Posterior vena cava (tissue), 2 donors: ENCODE results near the gene ENOSF1. TPM values are rescaled to one million over a fixed set of nuclear protein-coding genes. Genes with fewer than 3 reads are reported as not detected.

ENCODE experiments used
- DNase-seq: peaks from one replicate; pipeline ENCODE4 v3.0.0-alpha.2; 2020; ENCODE audit warnings: low spot score
- intact Hi-C, 2 donors: fragments of 100-400 bp; cut with DNase I; formaldehyde crosslinking; loops; one replicate each; pipeline versions ENCODE4 v1.14.1 to v1.14.2; 2022 to 2023
- total RNA-seq, 2 donors: library from RNA; stranded (reverse); fragmentation: NEBNext Ultra II Directional; extraction: Animal tissue kit (Norgen Biotek cat#: 25700); gene quantifications; one replicate each; pipeline ENCODE4 v1.2.1, GENCODE V29; 2021
- donor health status: DM: yes; HTN: yes; CAD: no.
- donor health status: DM: yes; HTN: yes; CAD: no.

The ENOSF1 gene
- total RNA-seq, 2 donors from 2014 or later, result 38.1 to 57.7 TPM

GRCh38 chr18:655445-655844 is 57.0 kb downstream of the ENOSF1 start:
- no peak for DNase-seq
- intact Hi-C loops, result no loop called here

- DNase-seq, result no peak
- intact Hi-C loops, result no loop called here
These were observed 57.8 kb downstream of the ENOSF1 start for GRCh38 chr18:654601-655000.

DNA sequence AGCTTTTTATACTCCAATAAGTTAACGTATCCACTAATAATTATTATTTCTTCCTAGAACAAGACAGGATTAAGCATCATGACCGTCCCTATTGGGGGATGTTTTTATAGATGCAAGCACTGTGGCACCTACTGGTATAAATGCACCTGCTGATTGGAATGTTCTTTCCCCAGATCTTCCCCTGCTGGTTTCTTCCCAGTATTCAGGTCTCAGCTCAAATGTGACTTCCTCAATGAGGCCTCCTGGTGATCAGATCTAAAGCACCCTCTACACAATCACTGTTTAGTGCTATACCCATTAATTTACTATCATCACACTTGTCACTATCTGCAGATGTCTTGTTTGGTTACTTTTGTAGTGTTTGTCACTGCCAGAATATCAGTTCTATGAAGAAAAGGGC is 58.9 kb downstream of the ENOSF1 start:
- DNase-seq, result no peak
- intact Hi-C loops, result no loop called here

- intact Hi-C loops, result no loop called here
- DNase-seq, result no peak
These were observed 60.3 kb downstream of the ENOSF1 start for GRCh38 chr18:652131-652530.

DNA sequence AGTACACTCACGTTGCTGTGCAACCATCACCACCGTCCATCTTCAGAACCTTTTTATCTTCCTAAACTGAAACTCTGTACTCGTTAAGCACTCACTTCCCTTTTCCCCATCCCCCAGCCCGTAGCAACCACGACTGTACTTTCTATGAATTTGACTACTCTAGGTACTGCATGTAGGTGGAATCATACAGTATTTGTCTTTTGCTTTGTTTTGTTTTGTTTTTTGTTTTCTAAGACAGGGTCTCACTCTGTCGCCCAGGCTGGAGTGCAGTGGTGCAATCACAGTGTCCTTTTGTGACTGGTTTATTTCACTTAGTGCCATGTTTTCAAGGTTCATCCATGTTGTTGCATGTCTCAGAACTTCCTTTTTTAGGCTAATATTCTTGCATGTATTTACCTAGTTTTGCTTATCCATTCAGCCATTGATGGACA is 62.0 kb downstream of the ENOSF1 start:
- intact Hi-C loops, result no loop called here

GRCh38 chr18:649341-649740 is 63.1 kb downstream of the ENOSF1 start:
- intact Hi-C loops, result no loop called here
- DNase-seq, result no peak

More for the DNA sequence above, 62.0 kb downstream of the ENOSF1 start:
- DNase-seq, result no peak

- intact Hi-C loops, result no loop called here
- no peak for DNase-seq
These were observed 65.1 kb downstream of the ENOSF1 start for GRCh38 chr18:647304-647703.

- DNase-seq, result no peak
- intact Hi-C loops, result no loop called here
These were observed 67.9 kb downstream of the ENOSF1 start for GRCh38 chr18:644395-645004.

DNA sequence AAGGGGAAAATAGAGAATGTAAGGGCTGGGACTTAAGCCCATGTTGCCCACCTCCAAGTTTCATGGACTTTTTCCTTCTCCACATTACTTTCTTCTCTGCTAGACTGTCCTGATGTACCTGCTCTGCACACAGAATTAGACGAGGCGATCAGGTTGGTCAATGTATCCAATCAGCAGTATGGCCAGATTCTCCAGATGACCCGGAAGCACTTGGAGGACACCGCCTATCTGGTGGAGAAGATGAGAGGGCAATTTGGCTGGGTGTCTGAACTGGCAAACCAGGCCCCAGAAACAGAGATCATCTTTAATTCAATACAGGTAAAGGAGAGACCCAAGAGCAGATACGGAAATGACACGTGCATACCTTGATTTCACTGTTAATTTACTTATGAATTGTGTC is 71.2 kb downstream of the ENOSF1 start:
- intact Hi-C loops, result no loop called here
- no peak for DNase-seq

DNA sequence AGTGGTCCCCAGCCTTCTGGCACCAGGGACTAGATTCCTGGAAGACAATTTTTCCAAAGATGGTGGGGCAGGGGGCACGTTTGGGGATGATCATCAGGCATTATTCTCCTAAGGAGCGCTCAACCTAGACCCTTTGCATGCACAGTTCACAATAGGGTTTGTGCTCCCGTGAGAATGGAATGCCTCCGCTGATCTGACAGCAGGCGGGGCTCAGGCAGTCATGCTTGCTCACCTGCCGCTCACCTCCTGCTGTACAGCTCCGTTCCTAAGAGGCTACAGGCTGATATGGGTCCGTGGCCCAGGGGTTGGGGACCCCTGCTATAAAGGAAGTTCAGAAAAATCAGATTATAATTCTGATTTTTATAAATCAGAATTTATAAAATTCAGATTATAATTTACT is 77.3 kb downstream of the ENOSF1 start:
- intact Hi-C loops, result no loop called here

GRCh38 chr18:634551-635045 is 77.8 kb downstream of the ENOSF1 start:
- intact Hi-C loops, result no loop called here
- DNase-seq, result no peak

More for the DNA sequence above, 77.3 kb downstream of the ENOSF1 start:
- DNase-seq, result no peak

DNA sequence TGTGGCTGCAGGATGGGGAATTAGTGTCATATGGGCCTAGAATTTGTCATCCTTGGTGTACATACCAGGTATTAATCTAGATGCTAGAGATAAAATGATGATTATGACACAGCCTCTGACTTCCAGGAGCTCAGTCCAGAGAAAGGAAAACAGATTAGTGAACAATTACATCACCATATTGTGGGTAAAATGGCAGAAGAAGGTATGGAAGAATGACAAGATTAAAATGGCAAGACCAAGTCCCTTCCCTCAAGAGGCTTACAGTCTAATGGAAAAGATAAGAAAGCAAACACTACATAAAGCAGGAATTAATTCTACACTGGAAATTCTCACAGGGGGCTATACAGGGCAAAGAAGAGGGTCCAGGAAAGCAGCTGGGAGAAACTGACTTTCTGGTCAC is 80.9 kb downstream of the ENOSF1 start:
- intact Hi-C loops, result no loop called here
- no peak for DNase-seq

DNA sequence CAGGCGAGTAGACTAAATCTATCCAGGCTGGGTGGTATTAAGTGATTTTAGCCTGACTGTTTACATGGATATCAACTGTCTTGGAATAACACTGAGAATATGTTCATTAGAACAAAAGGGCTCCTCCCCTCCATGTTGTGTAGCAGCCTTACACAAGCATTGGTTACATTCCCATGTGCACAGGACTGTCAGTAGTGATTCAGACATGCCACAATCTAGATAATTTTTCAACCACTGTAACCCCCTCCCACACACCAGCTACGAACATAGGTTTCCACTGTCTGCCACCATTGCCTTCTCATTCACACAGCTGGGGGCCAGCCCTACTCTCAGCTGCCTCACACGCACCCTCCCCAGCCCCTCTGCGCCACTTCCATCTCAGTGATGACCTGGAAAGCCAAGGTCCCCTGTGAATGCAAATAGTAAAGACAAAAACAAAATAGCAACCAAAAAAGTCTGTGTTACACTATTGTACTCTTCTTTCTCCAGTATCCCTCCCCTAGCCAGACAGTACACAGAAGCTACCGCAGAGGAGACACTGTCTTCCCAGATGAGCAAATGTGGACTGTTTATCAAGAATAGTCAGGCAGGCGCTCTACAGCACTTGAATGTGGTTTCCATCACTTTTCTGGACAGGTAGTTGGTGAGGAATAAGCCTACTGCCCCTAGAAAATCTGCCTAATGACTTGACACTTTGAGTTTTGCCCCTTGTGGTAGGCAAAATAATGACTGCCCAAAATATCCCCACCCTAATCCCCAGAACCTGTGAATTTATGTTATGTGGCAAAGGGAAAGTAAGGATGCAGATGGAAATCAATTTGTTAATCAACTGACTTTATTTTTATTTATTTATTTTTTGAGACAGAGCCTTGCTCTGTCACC is 82.9 kb downstream of the ENOSF1 start:
- intact Hi-C loops, result no loop called here
- no peak for DNase-seq

DNA sequence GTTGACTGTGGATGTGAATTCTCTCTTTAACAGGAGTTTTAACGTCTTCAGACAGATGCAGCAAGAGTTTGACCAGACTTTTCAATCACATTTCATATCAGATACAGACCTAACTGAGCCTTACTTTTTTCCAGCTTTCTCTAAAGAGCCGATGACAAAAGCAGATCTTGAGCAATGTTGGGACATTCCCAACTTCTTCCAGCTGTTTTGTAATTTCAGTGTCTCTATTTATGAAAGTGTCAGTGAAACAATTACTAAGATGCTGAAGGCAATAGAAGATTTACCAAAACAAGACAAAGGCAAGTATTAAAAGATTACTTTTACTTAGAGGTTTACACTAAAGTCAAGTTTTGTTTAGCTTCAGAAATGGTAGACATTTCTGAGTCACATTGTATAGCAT is 85.2 kb downstream of the ENOSF1 start:
- intact Hi-C loops, result no loop called here
- DNase-seq, result no peak

- peak; percentile 85 for DNase-seq
- intact Hi-C loops, result loop anchor here in 1 of 2 donors (5.0 kb wide), 1 partner anchor 342 kb away; no protein-coding TSS in a partner anchor
These were observed 88.4 kb downstream of the ENOSF1 start for GRCh38 chr18:623761-624620.

DNA sequence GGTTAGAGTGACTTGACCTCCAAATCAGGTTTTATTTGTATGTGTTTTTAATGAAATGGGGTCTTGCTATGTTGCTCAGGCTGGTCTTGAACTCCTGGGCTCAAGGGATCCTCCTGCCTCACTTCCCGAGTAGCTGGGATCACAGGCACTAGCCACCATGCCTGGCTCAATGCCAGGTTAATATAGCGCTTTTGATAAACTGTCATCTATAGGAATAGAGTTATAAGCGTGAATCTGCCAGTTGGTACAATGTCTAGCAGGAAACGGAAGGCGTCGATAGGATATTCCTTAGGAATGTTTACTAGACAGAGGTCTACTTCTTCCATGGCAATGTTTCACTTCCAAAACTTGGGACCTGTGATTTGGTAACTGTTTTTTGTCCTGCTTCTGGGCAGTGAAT is 90.1 kb downstream of the ENOSF1 start:
- DNase-seq, result no peak
- intact Hi-C loops, result loop anchor here in 1 of 2 donors (5.0 kb wide), 1 partner anchor 340 kb away; no protein-coding TSS in a partner anchor

DNA sequence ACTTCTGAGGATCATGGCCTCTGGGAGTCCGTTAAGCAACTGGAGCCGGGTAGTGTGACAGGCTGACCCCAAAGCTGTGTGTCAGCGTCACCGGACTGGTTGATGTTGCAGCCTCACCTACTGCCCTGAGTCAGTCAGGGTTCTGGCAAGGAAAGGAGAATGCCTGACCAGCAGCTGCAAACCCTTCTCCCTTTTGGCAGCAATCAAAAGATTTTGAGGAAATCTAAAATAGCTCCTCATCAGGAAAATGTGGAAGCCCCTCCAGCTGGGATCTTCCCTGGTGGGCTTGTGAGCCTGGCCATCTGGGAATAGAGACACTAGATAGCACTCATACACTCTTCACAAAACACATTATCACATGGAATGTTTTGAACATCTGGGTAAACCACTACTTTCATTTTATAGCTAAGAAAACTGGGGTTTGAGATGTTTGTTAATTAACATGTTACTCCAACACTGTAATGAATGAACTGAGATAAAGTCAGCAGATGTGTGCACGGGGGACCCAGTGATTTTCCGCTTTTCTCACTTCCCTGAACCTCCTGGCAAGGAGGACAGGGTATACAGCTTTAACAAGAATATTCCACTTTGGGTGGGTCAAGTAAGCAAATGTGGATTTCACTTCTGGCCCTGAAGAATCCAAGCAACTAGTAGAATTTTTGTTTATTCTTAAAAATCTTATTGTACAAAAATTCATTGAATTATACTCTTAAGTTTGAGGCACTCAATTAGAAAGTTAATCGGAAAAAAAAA is 91.0 kb downstream of the ENOSF1 start:
- intact Hi-C loops, result loop anchor here in 1 of 2 donors (5.0 kb wide), 1 partner anchor 339 kb away; no protein-coding TSS in a partner anchor
- no peak for DNase-seq
